GM21423 (cell line): ENCODE results near the gene URAD.
"Not testable (repeated sequence)": the region's sequence is repeated elsewhere in the genome, so short reads cannot be mapped to it uniquely, and the experiment has no call there.

Source experiments
- ATAC-seq: cut with Tn5 transposase; IDR thresholded peaks from one replicate; pipeline ENCODE4 v1.9.1; 2021; ENCODE audit warnings: mild to moderate bottlenecking, moderate library complexity; ENCODE audit not compliant: unreplicated experiment

The URAD gene

DNA sequence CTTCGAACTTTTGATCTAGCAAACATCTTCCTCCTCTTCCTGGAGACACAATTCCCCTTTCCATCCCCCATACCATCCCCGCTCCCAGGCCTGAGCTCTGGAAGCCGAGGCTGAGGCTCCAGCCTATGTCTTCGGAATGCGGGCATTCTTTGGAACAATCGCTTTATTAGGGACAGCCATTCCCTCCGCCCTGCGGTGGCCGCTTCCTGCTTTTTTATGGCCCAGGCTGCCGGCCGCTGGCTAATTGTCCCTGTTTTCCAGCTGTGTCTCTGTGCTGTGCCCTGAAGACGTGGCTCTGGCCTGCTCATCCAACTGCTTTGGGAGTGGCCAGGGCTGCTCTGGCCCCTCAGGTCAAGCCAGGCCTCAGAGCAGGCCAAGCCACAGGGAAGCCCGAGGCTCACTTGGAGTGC is 17.3 kb downstream of the URAD start:
- no peak for ATAC-seq

DNA sequence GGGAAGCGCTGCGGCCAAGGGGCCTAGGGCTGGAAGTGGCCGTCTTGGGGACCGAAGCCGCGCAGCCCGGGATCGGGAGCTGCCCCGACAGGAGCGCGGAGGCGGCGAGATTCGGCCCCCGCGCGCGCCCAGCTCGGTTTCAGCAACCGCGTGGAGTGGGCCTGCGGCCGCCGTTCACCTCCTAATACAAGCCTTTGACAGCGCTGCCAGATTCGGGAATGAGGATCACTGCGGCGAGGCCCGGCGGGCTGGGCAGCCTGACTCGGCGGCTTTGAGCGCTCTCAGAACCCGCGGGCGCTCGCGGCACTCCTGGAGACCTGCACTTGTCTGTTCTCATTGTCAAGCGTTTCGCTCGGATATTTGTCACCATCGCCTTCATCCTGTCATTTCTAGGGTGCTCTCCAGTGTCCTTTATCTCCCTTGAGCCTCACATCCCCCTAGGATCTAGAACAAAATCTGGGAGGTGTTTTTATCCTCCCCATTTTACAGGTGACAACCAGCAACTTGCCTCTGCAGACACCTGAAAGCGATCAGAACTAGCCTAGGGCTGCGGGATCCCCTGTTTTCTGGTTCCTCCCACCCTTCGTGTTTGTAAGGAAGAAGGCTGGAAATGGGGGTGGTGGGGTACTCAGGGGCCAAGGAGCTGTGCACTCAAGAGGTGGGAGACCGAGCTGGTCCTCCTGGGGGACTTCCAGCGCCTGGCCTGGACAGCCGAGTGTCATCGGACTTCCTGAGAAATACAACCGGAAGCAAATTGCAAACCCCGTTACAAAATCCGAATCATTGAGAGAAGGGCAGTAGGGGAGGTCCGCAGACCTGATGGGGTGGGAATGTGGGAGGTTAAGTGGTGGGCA is 17.9 kb downstream of the URAD start:
- ATAC-seq = no peak

DNA sequence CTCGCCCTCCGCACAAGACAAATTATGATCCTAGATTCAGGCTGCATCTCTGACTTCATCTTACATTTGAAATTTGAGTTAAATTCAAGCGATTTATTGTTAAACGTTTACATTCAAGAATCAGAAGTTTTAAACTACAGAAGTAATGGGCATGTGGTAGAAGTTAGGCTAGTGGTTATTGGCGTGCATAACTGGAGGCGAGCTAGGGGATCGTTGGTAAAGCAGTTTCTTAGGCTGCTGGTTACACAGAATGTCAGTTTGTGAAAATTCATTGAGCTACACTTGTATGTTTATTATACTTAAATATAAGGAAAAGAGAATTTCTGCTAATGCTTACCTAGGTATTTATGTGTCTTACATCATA is 18.6 kb downstream of the URAD start:
- ATAC-seq = no peak

GRCh38 chr13:27969082-27969865 is 19.2 kb downstream of the URAD start, which contains the start of gene CDX2:
Gene CDX2, minus strand, starts transcription at chr13:27969315. Its CDS starts 309 bp downstream, at chr13:27969006.
- ATAC-seq = no peak

GRCh38 chr13:27968316-27969081 is 20.0 kb downstream of the URAD start:
- no peak for ATAC-seq

DNA sequence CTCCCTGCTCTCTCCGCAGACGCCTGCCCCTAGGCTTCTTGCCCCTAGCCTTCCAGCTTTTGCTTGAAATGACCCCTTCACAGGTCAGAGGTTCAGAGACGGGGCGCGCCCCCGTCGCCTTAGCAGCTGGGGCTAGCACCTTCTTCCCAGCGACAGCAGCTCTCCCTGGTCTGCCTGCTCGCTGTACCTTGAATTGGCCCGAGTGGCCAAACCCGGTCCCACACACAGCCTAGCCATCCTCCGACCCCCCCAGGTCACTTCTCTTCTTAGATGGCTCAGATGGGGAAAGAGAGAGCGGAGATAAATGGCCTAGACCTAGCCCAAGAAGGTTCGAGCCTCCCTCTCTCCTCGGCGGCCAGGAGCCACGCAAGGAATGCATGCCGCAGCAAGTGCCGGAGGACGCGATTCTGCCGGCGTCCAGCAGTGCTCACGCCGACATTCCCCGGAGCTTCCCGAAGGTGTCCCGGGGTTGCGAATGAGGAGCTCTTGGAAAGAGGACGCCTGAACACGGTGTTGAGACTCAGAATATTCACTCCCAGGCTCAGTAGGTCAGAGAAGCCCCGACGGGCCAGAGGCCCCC is 20.7 kb downstream of the URAD start:
- no peak for ATAC-seq

DNA sequence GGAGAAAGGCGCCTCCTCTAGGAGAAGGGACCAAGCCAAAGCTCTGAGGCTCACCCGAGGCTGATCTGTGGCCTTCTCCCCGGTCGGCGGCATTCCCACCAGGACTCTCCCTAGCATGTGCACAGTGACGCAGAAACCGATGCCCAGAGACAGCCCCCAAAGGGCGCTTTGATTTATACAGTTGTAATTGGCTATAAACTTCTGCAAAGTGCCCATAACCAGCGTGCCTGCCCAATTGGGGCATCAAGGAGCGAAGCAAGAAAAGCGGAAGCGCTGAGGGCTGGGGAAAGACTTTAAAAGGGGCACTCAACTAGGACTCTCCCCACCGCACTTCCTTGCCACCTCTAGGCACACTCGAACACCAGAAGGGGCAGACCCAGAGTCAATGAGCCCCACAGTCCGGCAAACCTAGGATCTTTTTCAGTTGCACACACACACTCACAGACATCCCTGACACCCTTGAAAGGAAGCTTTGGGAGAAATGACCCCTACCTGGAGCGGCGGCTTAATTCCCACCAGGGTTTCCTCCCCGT is 21.2 kb downstream of the URAD start:
- ATAC-seq = no peak

DNA sequence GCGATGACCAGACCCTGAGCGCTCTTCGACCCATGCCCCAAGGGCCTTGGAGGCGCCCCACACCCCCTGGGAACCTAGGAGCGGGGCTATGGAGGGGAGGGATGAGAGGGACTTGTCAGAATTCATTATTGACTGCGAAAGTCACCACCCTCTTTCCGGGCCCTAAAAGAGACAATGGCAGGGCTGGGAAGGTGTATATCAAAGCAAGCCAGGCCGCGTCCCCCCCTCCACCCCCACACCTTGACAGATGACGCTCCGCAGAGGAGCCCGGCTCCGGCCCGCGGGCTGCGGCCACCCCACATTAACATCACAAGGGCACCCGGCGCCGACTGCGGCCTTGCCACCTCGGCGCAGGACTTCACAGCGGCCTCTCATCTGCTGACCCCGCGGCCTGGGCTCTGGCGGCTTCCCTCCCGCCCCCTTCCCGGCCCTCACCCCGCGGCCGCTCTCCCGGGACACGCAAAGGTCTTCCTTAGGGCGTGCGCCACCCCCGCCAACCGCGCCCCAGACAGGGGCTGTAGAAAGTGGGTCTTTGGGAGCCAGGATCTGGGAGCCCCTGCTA is 21.8 kb downstream of the URAD start:
- no peak for ATAC-seq

- no peak for ATAC-seq
Measured at GRCh38 chr13:27965740-27966640, 22.5 kb downstream of the URAD start.

GRCh38 chr13:27965343-27965739 is 23.2 kb downstream of the URAD start:
- no peak for ATAC-seq

- ATAC-seq = no peak
Measured at GRCh38 chr13:27964741-27965323, 23.7 kb downstream of the URAD start.

DNA sequence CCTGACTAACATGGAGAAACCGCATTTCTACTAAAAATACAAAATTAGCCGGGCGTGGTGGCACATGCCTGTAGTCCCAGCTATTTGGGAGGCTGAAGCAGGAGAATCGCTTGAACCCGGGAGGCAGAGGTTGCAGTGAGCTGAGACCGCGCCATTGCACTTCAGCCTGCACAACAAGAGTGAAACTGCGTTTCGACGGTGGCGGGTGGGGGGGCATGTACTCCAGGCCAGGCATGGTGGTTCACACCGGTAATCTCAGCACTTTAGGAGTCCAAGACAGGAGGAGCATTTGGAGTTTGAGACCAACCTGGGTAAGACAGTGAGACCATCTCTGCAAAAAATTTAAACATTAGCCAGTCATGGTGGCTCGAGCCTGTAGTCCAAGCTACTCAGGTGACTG is 24.3 kb downstream of the URAD start:
- ATAC-seq = not testable (repeated sequence)

DNA sequence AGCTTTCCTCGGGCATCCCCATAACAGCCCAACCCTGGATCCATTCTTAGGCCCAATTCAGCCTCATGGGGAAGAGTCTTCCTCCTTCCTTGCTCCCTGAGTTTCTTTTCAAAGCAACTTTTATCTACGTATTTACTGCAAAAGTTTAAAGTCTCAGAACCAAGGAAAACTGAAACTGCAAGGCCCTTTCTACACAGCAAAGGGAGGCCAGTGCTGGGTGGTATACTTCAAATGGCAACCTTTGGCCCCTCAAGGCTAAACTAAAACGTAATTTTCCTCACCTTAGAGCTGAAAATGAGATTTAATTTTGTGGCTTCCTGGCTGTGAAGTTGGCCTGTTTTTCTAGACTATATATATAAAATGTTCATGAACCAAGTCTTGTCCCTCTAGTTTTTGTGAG is 25.0 kb downstream of the URAD start:
- ATAC-seq = no peak

DNA sequence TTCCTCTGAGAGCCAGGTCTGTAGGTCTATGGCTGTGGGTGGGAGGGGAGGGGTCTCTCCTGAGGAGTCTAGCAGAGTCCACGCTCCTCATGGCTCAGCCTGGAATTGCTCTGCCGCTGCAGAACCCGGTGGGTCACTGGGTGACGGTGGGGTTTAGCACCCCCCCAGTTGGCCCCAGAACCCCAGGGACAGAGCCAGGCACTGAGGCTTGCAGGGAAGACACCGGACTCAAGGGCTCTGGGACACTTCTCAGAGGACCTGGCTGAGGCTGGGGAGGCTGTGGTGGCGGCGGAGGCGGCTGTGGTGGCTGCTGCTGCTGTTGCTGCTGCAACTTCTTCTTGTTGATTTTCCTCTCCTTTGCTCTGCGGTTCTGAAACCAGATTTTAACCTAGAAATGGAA is 25.5 kb downstream of the URAD start:
- no peak for ATAC-seq

GRCh38 chr13:27962128-27962841 is 26.2 kb downstream of the URAD start:
- no peak for ATAC-seq

GRCh38 chr13:27961227-27962085 is 27.0 kb downstream of the URAD start:
- ATAC-seq = no peak
